ENCODE results near the gene FRAS1. TPM values are rescaled to one million over a fixed set of nuclear protein-coding genes. Genes with fewer than 3 reads are reported as not detected.
"Not testable (repeated sequence)": the region's sequence is repeated elsewhere in the genome, so short reads cannot be mapped to it uniquely, and the experiment has no call there.

FRAS1 gene
- polyA plus RNA-seq, 1 donor from 2014 or later, result 2.8 TPM

GRCh38 chr4:78121338-78121904 is 64.3 kb downstream of the FRAS1 start:
- no peaks in the 10 kb centered on the region for H3K36me3 ChIP-seq (ENCODE audit: insufficient read depth, low read length)

GRCh38 chr4:78125834-78126331 is 68.8 kb downstream of the FRAS1 start:
- H3K79me2 ChIP-seq (replicated peaks; ENCODE audit: insufficient read depth, low read length); H2AFZ ChIP-seq (ENCODE audit: low read depth, low read length): not testable (repeated sequence)

More at GRCh38 chr4:78121338-78121904, 64.3 kb downstream of the FRAS1 start:
- H3K9ac ChIP-seq (ENCODE audit: low read length), result no peak overlapping the region
- no peaks in the 10 kb centered on the region for H4K20me1 ChIP-seq (ENCODE audit: insufficient read depth)
- H3K9me2 ChIP-seq (ENCODE audit: insufficient read depth, low read length), result no peaks in the 10 kb centered on the region
- no peak overlapping the region for H3K4me2 ChIP-seq (ENCODE audit: low read length)
- TF ChIP-seq EZH2 (IDR thresholded peaks at IDR 0.05; ENCODE audit: borderline replicate concordance, insufficient read depth, low read length, poor library complexity, severe bottlenecking) (no peak), POLR2AphosphoS5 (IDR thresholded peaks at IDR 0.05) (no peak), MXI1 (conservative IDR thresholded peaks at IDR 0.05; ENCODE audit: poor library complexity, severe bottlenecking) (no peak), CTCF (IDR thresholded peaks at IDR 0.05; ENCODE audit: poor library complexity, severe bottlenecking) (no peak), REST (IDR thresholded peaks at IDR 0.05; ENCODE audit: borderline replicate concordance) (no peak), SMC3 (conservative IDR thresholded peaks at IDR 0.05; ENCODE audit: poor library complexity) (no peak), EP300 (conservative IDR thresholded peaks at IDR 0.05; ENCODE audit: poor library complexity, severe bottlenecking) (no peak), TAF1 (IDR thresholded peaks at IDR 0.05; ENCODE audit: low read depth) (no peak), RAD21 (conservative IDR thresholded peaks at IDR 0.05) (no peak)
- no peaks in the 10 kb centered on the region for H3F3A ChIP-seq (ENCODE audit: insufficient read depth, low read length, poor library complexity, severe bottlenecking)
- no peak overlapping the region for H2AFZ ChIP-seq (ENCODE audit: low read depth, low read length)
- H3K27me3 ChIP-seq (ENCODE audit: insufficient read depth, low read depth, low read length), result no peaks in the 10 kb centered on the region
- no peak overlapping the region for H3K4me3 ChIP-seq (ENCODE audit: low read length)
- H3K9me3 ChIP-seq (ENCODE audit: low read length), result no peaks in the 10 kb centered on the region
- H3K79me2 ChIP-seq (replicated peaks; ENCODE audit: insufficient read depth, low read length), result no peaks in the 10 kb centered on the region
- H3K27ac ChIP-seq (ENCODE audit: low read length), result no peak overlapping the region

More at GRCh38 chr4:78125834-78126331, 68.8 kb downstream of the FRAS1 start:
- H3K9me3 ChIP-seq (ENCODE audit: low read length); H3K9me2 ChIP-seq (ENCODE audit: insufficient read depth, low read length); H3K27me3 ChIP-seq (ENCODE audit: insufficient read depth, low read depth, low read length); H4K20me1 ChIP-seq (ENCODE audit: insufficient read depth); H3K27ac ChIP-seq (ENCODE audit: low read length); H3K4me2 ChIP-seq (ENCODE audit: low read length); H3K36me3 ChIP-seq (ENCODE audit: insufficient read depth, low read length); H3K9ac ChIP-seq (ENCODE audit: low read length); H3F3A ChIP-seq (ENCODE audit: insufficient read depth, low read length, poor library complexity, severe bottlenecking); H3K4me3 ChIP-seq (ENCODE audit: low read length): not testable (repeated sequence)

Data from neural cell (in vitro differentiated cells).